Measurements from ENCODE around the gene RASGRP1.

Gene RASGRP1

DNA sequence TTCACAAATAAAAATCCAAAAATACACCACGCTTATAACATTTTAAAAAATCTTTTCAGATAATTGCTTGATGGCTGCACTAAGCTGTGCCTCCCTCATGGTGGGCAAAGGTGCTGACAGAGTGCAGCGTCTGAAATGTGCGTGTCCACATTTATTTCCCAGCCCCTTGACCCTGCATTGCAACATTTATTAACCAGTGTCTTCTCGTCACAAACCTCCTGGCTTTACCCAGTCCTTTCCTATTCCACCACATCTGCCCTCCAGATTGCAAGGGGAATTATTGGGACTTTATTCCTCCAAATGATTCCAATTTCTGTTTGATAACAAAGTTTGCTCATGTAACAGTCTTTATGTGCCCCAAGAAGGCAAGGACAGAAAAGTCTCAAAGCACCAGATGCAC is 5.5 kb downstream of the RASGRP1 start:
- TF ChIP-seq, protein P1, sequence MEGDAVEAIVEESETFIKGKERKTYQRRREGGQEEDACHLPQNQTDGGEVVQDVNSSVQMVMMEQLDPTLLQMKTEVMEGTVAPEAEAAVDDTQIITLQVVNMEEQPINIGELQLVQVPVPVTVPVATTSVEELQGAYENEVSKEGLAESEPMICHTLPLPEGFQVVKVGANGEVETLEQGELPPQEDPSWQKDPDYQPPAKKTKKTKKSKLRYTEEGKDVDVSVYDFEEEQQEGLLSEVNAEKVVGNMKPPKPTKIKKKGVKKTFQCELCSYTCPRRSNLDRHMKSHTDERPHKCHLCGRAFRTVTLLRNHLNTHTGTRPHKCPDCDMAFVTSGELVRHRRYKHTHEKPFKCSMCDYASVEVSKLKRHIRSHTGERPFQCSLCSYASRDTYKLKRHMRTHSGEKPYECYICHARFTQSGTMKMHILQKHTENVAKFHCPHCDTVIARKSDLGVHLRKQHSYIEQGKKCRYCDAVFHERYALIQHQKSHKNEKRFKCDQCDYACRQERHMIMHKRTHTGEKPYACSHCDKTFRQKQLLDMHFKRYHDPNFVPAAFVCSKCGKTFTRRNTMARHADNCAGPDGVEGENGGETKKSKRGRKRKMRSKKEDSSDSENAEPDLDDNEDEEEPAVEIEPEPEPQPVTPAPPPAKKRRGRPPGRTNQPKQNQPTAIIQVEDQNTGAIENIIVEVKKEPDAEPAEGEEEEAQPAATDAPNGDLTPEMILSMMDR (IDR thresholded peaks at IDR 0.05; ENCODE audit: insufficient read depth, low read length, poor library complexity, severe bottlenecking): no peak
- peaks cover 4% of the 10 kb centered on the region; the same call in 1 of the 2 replicates for H3K36me3 ChIP-seq (ENCODE audit: control insufficient read depth, insufficient read depth, low read length)
- H3K27me3 ChIP-seq (replicated peaks; ENCODE audit: control insufficient read depth, insufficient read depth, low read length): no peaks in the 10 kb centered on the region
- DNase-seq (ENCODE audit: extremely low read depth, insufficient read length): no peak
- no peak overlapping the region for H3K4me3 ChIP-seq (replicated peaks; ENCODE audit: low read depth, low read length)

DNA sequence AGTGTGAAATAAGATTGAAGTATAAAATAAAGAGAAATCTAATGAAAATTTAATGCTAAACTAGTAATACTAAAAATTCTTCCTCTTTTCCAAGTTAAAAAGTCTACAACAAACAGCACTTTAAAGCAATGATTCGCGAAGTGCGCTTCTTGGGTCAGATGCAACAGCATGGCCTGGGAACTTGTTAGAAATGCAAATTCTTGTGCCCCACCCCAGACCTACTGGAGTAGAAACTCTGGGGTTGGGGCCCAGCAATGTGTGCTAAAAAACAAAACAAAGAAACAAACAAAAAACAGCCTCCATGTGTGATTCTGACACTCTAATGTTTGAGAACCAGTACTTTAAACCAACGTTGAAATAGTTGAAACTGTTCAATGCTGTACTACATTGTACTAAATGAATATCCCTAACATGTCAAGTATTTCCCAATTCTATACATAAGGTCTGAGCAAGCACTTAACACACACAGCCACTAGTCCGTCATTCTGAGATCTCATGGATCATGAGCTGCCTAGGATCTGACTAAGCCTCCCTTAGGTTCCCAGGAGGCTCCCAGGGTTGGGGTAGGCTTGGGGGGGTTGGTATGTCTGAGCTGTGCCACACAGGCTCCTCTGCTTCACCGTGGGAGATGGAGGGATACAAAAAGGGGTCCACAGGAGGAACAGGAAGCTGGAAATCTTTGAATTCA is 6.1 kb downstream of the RASGRP1 start:
- Histone ChIP-seq H3K4me3 (replicated peaks; ENCODE audit: low read depth, low read length) (no peak overlapping the region), H3K27me3 (replicated peaks; ENCODE audit: control insufficient read depth, insufficient read depth, low read length) (no peaks in the 10 kb centered on the region), H3K36me3 (ENCODE audit: control insufficient read depth, insufficient read depth, low read length) (peaks cover 4% of the 10 kb centered on the region; the same call in 1 of the 2 replicates)
- TF ChIP-seq, protein P1 (IDR thresholded peaks at IDR 0.05; ENCODE audit: insufficient read depth, low read length, poor library complexity, severe bottlenecking): no peak
- DNase-seq (ENCODE audit: extremely low read depth, insufficient read length): no peak

DNA sequence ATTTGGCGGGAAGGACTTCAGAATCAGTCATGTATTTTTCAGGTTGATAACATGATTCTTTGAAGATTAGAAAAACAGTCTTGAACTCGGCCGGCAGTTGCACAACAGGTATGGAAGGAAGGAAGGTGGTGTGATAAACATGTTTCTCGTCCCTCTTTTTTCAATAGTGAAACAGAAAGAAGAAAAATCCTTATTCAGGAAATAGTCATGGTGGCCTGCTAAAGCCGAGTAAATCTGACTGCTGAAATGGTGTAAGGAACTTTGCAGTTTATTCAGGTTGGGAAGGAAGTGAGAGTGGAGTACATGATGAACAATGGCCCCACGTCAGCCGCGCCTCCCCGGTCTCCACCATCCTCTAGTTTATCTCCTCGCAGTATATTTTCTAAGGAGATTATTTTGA is 6.7 kb downstream of the RASGRP1 start:
- DNase-seq (ENCODE audit: extremely low read depth, insufficient read length): no peak
- TF ChIP-seq, protein P1 (IDR thresholded peaks at IDR 0.05; ENCODE audit: insufficient read depth, low read length, poor library complexity, severe bottlenecking): no peak
- H3K4me3 ChIP-seq (replicated peaks; ENCODE audit: low read depth, low read length): no peak overlapping the region
- peaks cover 4% of the 10 kb centered on the region; the same call in 1 of the 2 replicates for H3K36me3 ChIP-seq (ENCODE audit: control insufficient read depth, insufficient read depth, low read length)
- no peaks in the 10 kb centered on the region for H3K27me3 ChIP-seq (replicated peaks; ENCODE audit: control insufficient read depth, insufficient read depth, low read length)

DNA sequence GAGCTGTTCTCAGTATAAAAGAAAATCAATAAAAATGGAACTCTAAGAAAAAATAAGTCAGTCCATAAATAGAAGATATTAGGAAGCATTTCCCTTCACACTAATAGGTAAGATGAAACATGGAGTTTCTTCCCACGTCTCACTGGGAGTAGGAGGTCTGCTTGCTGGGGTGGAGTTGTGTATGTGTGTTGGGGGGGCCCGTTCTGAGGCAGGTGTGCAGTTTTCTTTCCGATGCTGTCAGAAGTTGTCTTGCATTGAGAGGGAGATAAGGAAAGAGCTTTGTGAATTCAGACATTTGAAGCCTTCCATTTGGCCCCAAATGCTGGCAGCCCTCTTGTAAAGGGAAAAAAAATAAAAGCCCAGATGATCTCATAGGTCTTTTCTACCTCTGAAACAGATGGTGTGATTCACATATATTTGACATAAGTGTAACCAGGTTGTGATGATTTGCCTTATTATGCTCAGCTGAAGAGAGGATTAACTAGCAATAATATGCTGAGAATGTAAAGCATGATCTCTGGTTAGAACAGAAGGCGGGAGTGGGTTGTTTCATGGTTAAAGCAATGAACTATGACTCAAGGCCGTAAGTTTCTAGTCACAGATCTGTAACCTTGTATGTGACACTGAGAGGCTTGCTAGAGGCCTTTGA is 8.8 kb downstream of the RASGRP1 start:
- no peak for DNase-seq (ENCODE audit: extremely low read depth, insufficient read length)
- Histone ChIP-seq H3K27me3 (replicated peaks; ENCODE audit: control insufficient read depth, insufficient read depth, low read length) (no peaks in the 10 kb centered on the region), H3K36me3 (ENCODE audit: control insufficient read depth, insufficient read depth, low read length) (peaks cover 4% of the 10 kb centered on the region; the same call in 1 of the 2 replicates), H3K4me3 (replicated peaks; ENCODE audit: low read depth, low read length) (no peak overlapping the region)
- TF ChIP-seq, protein P1 (IDR thresholded peaks at IDR 0.05; ENCODE audit: insufficient read depth, low read length, poor library complexity, severe bottlenecking): no peak

DNA sequence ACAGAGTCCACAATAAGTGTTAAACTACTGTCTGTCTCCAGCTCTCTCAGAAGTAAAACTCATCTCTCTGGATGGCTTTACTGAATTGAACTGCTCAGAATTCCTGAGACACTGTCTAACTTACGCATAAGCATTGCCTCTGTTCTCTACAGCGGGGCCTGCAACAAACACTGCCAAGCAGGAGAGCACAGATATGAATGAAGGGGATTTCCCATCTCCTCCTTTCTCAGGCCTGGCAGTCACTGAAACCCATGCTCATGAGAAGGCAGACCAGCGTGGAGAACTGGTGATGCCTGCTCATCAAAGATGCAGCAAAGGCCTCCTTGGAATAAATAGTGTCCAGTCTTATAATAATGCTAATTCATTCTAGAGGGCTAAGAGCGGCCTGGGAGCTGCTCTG is 10.3 kb downstream of the RASGRP1 start:
- Histone ChIP-seq H3K36me3 (ENCODE audit: control insufficient read depth, insufficient read depth, low read length) (peaks cover 4% of the 10 kb centered on the region; the same call in 1 of the 2 replicates), H3K27me3 (replicated peaks; ENCODE audit: control insufficient read depth, insufficient read depth, low read length) (no peaks in the 10 kb centered on the region), H3K4me3 (replicated peaks; ENCODE audit: low read depth, low read length) (no peak overlapping the region)
- no peak for DNase-seq (ENCODE audit: extremely low read depth, insufficient read length)
- TF ChIP-seq, protein P1 (IDR thresholded peaks at IDR 0.05; ENCODE audit: insufficient read depth, low read length, poor library complexity, severe bottlenecking): no peak
